Keratinocyte (primary cell): ENCODE measurements around the gene FBH1.

ENCODE experiments used
- EZH2 ChIP-seq: IDR thresholded peaks from one replicate; pipeline ENCODE4 v1.6.1; 2012; ENCODE audit warnings: inconsistent platforms, mild to moderate bottlenecking, low read length, moderate library complexity
- TF ChIP-seq, protein P1 (sequence below), 3 experiments: IDR thresholded peaks in 1 of 3; conservative IDR thresholded peaks in 1 of 3; optimal IDR thresholded peaks in 1 of 3; 2 replicates in 2 of 3; 3 replicates in 1 of 3; pipeline versions ENCODE3 to v1.5.1; 2011; ENCODE audit warnings: low read length in 3 of 3, mild to moderate bottlenecking in 3 of 3, moderate library complexity in 2 of 3, control low read depth in 1 of 3, inconsistent platforms in 1 of 3; ENCODE audit not compliant: insufficient read depth in 2 of 3; ENCODE audit errors: extremely low read depth in 1 of 3

DNA sequence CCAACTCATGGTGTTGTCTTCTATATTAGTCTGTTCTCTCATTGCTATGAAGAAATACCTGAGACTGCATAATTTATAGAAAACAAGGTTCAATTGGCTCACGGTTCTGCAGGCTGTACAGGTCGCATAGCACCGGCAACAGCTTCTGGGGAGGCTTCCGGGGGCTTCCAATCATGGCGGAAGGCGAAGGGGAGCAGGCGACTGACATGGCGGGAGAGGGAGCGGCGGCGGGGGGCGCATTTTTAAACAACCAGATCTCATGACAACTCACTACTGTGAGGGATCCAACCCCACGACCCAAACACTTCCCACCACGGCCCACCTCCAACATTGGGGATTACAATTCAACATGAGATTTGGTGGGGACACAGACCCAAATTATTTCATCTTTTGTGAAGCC is 48.1 kb upstream of the FBH1 start:
- TF ChIP-seq, protein P1, sequence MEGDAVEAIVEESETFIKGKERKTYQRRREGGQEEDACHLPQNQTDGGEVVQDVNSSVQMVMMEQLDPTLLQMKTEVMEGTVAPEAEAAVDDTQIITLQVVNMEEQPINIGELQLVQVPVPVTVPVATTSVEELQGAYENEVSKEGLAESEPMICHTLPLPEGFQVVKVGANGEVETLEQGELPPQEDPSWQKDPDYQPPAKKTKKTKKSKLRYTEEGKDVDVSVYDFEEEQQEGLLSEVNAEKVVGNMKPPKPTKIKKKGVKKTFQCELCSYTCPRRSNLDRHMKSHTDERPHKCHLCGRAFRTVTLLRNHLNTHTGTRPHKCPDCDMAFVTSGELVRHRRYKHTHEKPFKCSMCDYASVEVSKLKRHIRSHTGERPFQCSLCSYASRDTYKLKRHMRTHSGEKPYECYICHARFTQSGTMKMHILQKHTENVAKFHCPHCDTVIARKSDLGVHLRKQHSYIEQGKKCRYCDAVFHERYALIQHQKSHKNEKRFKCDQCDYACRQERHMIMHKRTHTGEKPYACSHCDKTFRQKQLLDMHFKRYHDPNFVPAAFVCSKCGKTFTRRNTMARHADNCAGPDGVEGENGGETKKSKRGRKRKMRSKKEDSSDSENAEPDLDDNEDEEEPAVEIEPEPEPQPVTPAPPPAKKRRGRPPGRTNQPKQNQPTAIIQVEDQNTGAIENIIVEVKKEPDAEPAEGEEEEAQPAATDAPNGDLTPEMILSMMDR (optimal IDR thresholded peaks at IDR 0.05 in 1 of 3, IDR thresholded peaks at IDR 0.05 in 1 of 3, conservative IDR thresholded peaks at IDR 0.05 in 1 of 3; ENCODE audit: extremely low read depth in 1 of 3, insufficient read depth in 2 of 3, low read length in 3 of 3), result no peak
- TF ChIP-seq EZH2, result no peak
